ENCODE measurements around the gene SCLT1. TPM values are rescaled to one million over a fixed set of nuclear protein-coding genes. Genes with fewer than 3 reads are reported as not detected.

SCLT1 gene
- total and polyA plus RNA-seq, 2 of the 4 experiments (the other 2 are of a cell fraction) = 4.9 to 7.7 TPM

- peaks cover 43% of the 10 kb centered on the region for H3K36me3 ChIP-seq (ENCODE audit: control insufficient read depth, insufficient read depth, low read length)
- POLR2A ChIA-PET (ENCODE audit: unreplicated experiment) = no interaction called here
These were observed 228.2 kb downstream of the SCLT1 start for GRCh38 chr4:128865132-128865531.

More at GRCh38 chr4:128865132-128865531, 228.2 kb downstream of the SCLT1 start:
- Histone ChIP-seq H3K27me3 (ENCODE audit: control insufficient read depth, insufficient read depth, low read length) (no peaks in the 10 kb centered on the region), H2AK9ac (replicated peaks; ENCODE audit: low read depth, low read length, poor library complexity) (no peak overlapping the region), H3K79me1 (ENCODE audit: low read depth in 1 of 2, low read length in 2 of 2) (peaks cover 46 to 73% of the 10 kb centered on the region in 2 experiments), H3K4me1 (ENCODE audit: control insufficient read depth, insufficient read depth, low read length) (peaks cover 20% of the 10 kb centered on the region), H4K5ac (ENCODE audit: low read depth, low read length) (peak overlapping the region; percentile 25; the same call in 1 of the 2 replicates), H3K9ac (ENCODE audit: low read depth, low read length) (no peak overlapping the region), H2AFZ (replicated peaks; ENCODE audit: low read length, poor library complexity) (no peak overlapping the region), H3K27ac (ENCODE audit: insufficient read depth, low read length) (no peak overlapping the region), H3K18ac (ENCODE audit: low read depth, low read length) (no peak overlapping the region), H2AK5ac (ENCODE audit: low read depth, low read length) (peak overlapping the region; percentile 20; the same call in 1 of the 2 replicates), H3K23ac (ENCODE audit: low read depth, low read length) (no peak overlapping the region), H2BK5ac (ENCODE audit: low read depth, low read length, poor library complexity, severe bottlenecking) (no peak overlapping the region), H3K56ac (ENCODE audit: extremely low read depth, insufficient read depth, low read length) (no peak overlapping the region), H4K8ac (ENCODE audit: low read depth in 2 of 2, low read length in 2 of 2) (0 out of 4 replicates have a peak overlapping the region, but pooled peaks of 1 of the 2 experiments have one; percentile 22), H3K4me3 (ENCODE audit: insufficient read depth, low read depth, low read length) (no peak overlapping the region), H3K14ac (replicated peaks; ENCODE audit: low read depth, low read length) (no peak overlapping the region), H2BK20ac (ENCODE audit: low read depth, low read length) (no peak overlapping the region), H3K9me1 (ENCODE audit: insufficient read depth, low read length) (peaks cover 25% of the 10 kb centered on the region), H3K9me3 (ENCODE audit: control insufficient read depth, insufficient read depth, low read length) (no peaks in the 10 kb centered on the region), H3K4ac (ENCODE audit: low read depth, low read length) (no peak overlapping the region), H2BK15ac (ENCODE audit: low read depth, low read length) (peak overlapping the region; percentile 1; the same call in 1 of the 3 replicates), H3K4me2 (ENCODE audit: low read depth, low read length) (no peak overlapping the region), H2BK120ac (ENCODE audit: low read depth, low read length) (no peak overlapping the region), H4K91ac (ENCODE audit: insufficient read depth, low read depth, low read length) (no peak overlapping the region), H4K20me1 (ENCODE audit: insufficient read depth, low read length) (0 out of 2 replicates have a peak, but pooled peaks cover under 1% of the 10 kb centered on the region)
- dilution Hi-C loops (cut with HindIII; ENCODE audit: low sequenced_read_pairs, unreplicated experiment) (no loop called here), intact Hi-C loops (cut with micrococcal nuclease) (no loop called here), in situ Hi-C loops (cut with MboI; ENCODE audit: low sequenced_read_pairs) (loop anchor here (10.0 kb wide), 3 partner anchors 290 to 670 kb away; partner anchors contain the start of gene PGRMC2)
- CTCF ChIA-PET = no interaction called here
- DNase-seq = no peak
- WGBS, 2 experiments (ENCODE audit: extremely low coverage in 2 of 2, insufficient read length in 1 of 2) = 91% methylated on average over 1 of the region's 2 CpGs; no CpG with 5 or more reads in 1 of the 2 experiments
- no peak for ATAC-seq (ENCODE audit: low read depth)
- TF ChIP-seq SMC3 (IDR thresholded peaks at IDR 0.05; ENCODE audit: low read depth, low read length) (no peak), CEBPB (IDR thresholded peaks at IDR 0.05; ENCODE audit: low read depth, low read length) (no peak)
- no TSS peak for BruUV-seq (replicated peaks)
